Endodermal cell (in vitro differentiated cells): ENCODE measurements around the gene CIC. TPM values are rescaled to one million over a fixed set of nuclear protein-coding genes. Genes with fewer than 3 reads are reported as not detected.

Experiments
- DNase-seq: peaks from one replicate; pipeline ENCODE4 v3.0.0-alpha.2; 2017
- H3K27ac ChIP-seq: 2 replicates; pipeline ENCODE4 v1.5.1; 2013; ENCODE audit warnings: mild to moderate bottlenecking, low read depth, low read length, moderate library complexity
- H3K27me3 ChIP-seq: 2 replicates; pipeline ENCODE4 v1.6.1; 2013; ENCODE audit warnings: mild to moderate bottlenecking, low read length, moderate library complexity; ENCODE audit not compliant: insufficient read depth, control insufficient read depth, poor library complexity, severe bottlenecking
- H3K36me3 ChIP-seq: 2 replicates; pipeline ENCODE4 v1.7.0; 2013; ENCODE audit warnings: mild to moderate bottlenecking, low read length, moderate library complexity; ENCODE audit not compliant: control insufficient read depth, insufficient read depth
- H3K4me1 ChIP-seq: one replicate; pipeline ENCODE4 v1.7.0; 2013; ENCODE audit warnings: low read length; ENCODE audit not compliant: control insufficient read depth, insufficient read depth
- H3K4me3 ChIP-seq: 2 replicates; pipeline ENCODE4 v1.5.1; 2013; ENCODE audit warnings: mild to moderate bottlenecking, low read length, moderate library complexity
- H3K9ac ChIP-seq: 2 replicates; pipeline ENCODE4 v1.6.1; 2013; ENCODE audit warnings: mild to moderate bottlenecking, low read length, moderate library complexity; ENCODE audit not compliant: poor library complexity, severe bottlenecking; ENCODE audit errors: extremely low read depth
- H3K9me3 ChIP-seq: 2 replicates; pipeline ENCODE4 v1.6.1; 2013; ENCODE audit warnings: mild to moderate bottlenecking, low read length, moderate library complexity; ENCODE audit not compliant: control insufficient read depth
- H3K27ac Mint-ChIP-seq: 2 replicates; pipeline ENCODE4 v1.8.0; 2020; ENCODE audit warnings: mixed read lengths
- H3K27me3 Mint-ChIP-seq: 2 replicates; pipeline ENCODE4 v1.8.0; 2021; ENCODE audit warnings: mild to moderate bottlenecking, mixed read lengths; ENCODE audit not compliant: insufficient read depth
- H3K36me3 Mint-ChIP-seq: 2 replicates; pipeline ENCODE4 v1.8.0; 2020; ENCODE audit warnings: low read depth, mixed read lengths
- H3K4me1 Mint-ChIP-seq: 2 replicates; pipeline ENCODE4 v1.8.0; 2020; ENCODE audit warnings: mixed read lengths
- H3K4me3 Mint-ChIP-seq: 2 replicates; pipeline ENCODE4 v1.8.0; 2020; ENCODE audit warnings: mild to moderate bottlenecking, moderate library complexity, mixed read lengths
- H3K9me3 Mint-ChIP-seq: 2 replicates; pipeline ENCODE4 v1.8.0; 2020; ENCODE audit warnings: mild to moderate bottlenecking, mixed read lengths
- WGBS, 2 experiments: methylation state at CpG; one replicate each; pipeline versions ENCODE4 v1.1.5 to v1.1.7; 2013; ENCODE audit warnings: missing lambda C conversion rate in 2 of 2, mixed read lengths in 1 of 2; ENCODE audit not compliant: insufficient coverage in 1 of 2, insufficient read length in 1 of 2; 5-methylcytosine and 5-hydroxymethylcytosine counted together
- total RNA-seq, 2 donors: library from RNA; stranded (reverse); fragmentation: NEBNext Ultra II Directional in 1 of 2; extraction: Animal tissue kit (Norgen Biotek cat#: 25700) in 1 of 2; gene quantifications; 2 replicates in 1 of 2; 3 replicates in 1 of 2; pipeline ENCODE4 v1.2.1, GENCODE V29; 2021
- TF ChIP-seq, protein P1 (sequence below): fragments of 200-600 bp; sonication (generic); conservative IDR thresholded peaks from 2 replicates; pipeline ENCODE4 v1.5.0; 2021; ENCODE audit warnings: antibody characterized with exemption, mild to moderate bottlenecking

The CIC gene
- total RNA-seq, 2 donors from 2014 or later, result 48.6 to 57.6 TPM

DNA sequence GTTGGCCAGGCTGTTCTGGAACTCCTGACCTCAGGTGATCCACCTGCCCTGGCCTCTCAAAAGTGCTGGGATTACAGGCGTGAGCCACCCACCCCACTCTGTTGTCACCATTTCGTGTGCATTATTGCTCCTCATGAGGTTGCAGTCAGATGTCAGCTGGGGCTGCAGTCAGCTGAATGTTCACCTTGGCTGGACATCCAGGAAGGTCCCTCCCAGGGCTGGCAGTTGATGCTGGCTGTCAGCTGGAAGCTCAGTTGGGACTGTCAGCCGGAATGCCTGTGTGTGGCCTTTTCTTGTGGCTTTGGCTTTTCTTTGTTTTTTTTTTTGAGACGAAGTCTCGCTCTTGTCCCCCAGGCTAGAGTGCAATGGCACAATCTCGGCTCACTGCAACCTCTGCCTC is 63.0 kb downstream of the CIC start:
- H3K9me3 Mint-ChIP-seq, result no peaks in the 10 kb centered on the region
- H3K27ac Mint-ChIP-seq, result no peak overlapping the region
- no peaks in the 10 kb centered on the region for H3K4me1 ChIP-seq
- no peaks in the 10 kb centered on the region for H3K9me3 ChIP-seq
- TF ChIP-seq, protein P1, sequence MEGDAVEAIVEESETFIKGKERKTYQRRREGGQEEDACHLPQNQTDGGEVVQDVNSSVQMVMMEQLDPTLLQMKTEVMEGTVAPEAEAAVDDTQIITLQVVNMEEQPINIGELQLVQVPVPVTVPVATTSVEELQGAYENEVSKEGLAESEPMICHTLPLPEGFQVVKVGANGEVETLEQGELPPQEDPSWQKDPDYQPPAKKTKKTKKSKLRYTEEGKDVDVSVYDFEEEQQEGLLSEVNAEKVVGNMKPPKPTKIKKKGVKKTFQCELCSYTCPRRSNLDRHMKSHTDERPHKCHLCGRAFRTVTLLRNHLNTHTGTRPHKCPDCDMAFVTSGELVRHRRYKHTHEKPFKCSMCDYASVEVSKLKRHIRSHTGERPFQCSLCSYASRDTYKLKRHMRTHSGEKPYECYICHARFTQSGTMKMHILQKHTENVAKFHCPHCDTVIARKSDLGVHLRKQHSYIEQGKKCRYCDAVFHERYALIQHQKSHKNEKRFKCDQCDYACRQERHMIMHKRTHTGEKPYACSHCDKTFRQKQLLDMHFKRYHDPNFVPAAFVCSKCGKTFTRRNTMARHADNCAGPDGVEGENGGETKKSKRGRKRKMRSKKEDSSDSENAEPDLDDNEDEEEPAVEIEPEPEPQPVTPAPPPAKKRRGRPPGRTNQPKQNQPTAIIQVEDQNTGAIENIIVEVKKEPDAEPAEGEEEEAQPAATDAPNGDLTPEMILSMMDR, result no peak
- H3K36me3 Mint-ChIP-seq, result no peaks in the 10 kb centered on the region
- no peaks in the 10 kb centered on the region for H3K4me1 Mint-ChIP-seq
- H3K36me3 ChIP-seq, result peaks cover 9% of the 10 kb centered on the region
- no peak overlapping the region for H3K4me3 Mint-ChIP-seq
- no peak overlapping the region for H3K9ac ChIP-seq
- no peak for DNase-seq
- no peak overlapping the region for H3K4me3 ChIP-seq
- 92 to 94% methylated on average over 2 to 3 of the region's 6 CpGs for WGBS, 2 experiments
- no peaks in the 10 kb centered on the region for H3K27me3 Mint-ChIP-seq
- H3K27me3 ChIP-seq, result no peaks in the 10 kb centered on the region
- no peak overlapping the region for H3K27ac ChIP-seq

DNA sequence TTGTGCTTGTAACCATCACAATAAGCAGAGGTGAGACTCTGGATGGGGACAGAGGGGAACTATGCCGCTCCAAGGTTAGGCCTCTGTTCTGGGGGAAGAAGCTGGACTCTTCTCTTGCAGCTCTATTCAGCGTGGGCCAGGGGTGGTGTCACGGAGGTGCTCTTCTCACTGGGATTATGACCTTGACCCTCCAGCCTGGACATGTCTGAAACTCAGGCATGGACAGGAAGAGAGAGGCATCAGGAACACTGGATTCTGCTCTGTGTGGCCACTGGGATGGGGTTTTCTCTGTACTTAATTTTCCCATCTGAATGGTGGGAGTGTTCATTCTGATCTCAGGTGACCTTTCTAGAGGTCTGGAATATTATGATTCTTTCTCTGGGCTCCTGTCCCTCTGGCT is 64.0 kb downstream of the CIC start:
- Histone ChIP-seq H3K27me3 (no peaks in the 10 kb centered on the region), H3K27ac (no peak overlapping the region), H3K4me3 (no peak overlapping the region), H3K9ac (peak overlapping the region; percentile 18), H3K9me3 (no peaks in the 10 kb centered on the region), H3K36me3 (peaks cover 9% of the 10 kb centered on the region), H3K4me1 (no peaks in the 10 kb centered on the region)
- Mint-ChIP-seq H3K27ac (no peak overlapping the region), H3K4me1 (no peaks in the 10 kb centered on the region), H3K9me3 (no peaks in the 10 kb centered on the region), H3K4me3 (no peak overlapping the region), H3K27me3 (no peaks in the 10 kb centered on the region), H3K36me3 (peaks cover 2% of the 10 kb centered on the region)
- TF ChIP-seq, protein P1, result no peak
- 95 to 100% methylated on average over 1 to 3 of the region's 3 CpGs for WGBS, 2 experiments
- no peak for DNase-seq

DNA sequence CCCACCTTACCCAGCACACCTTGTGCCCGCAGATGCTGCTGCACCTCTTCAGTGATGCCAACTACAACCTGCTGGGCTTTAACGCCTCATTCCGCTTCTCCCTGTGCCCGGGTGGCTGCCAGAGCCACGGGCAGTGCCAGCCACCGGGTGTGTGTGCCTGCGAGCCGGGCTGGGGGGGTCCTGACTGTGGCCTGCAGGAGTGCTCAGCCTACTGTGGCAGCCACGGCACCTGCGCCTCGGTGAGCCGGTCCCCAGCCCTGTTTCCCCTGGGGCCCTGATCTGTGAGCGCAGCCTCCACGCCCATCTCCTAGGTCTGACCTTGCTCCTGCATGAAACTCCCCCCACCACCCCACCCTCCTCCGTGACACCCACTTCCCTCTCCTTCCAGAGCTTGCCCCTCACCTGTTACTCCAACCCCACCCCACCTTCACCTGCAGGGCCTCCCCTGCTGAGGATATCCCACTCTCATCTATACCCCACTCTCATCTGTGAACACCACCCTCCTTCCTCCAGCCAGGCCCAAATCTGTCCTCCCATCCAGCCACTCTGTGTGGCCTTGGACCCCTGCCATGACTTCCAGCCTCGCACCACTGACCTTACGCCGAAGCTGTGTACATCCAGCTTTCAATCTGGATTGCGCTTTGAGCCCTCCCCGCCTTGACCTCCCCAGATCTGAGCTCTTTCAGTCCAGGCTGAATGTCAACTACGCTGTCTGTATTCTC is 65.1 kb downstream of the CIC start:
- H3K27ac ChIP-seq, result no peak overlapping the region
- no peaks in the 10 kb centered on the region for H3K4me1 ChIP-seq
- H3K27ac Mint-ChIP-seq, result no peak overlapping the region
- no peaks in the 10 kb centered on the region for H3K27me3 Mint-ChIP-seq
- H3K36me3 Mint-ChIP-seq, result peaks cover 8% of the 10 kb centered on the region
- H3K4me3 Mint-ChIP-seq, result no peak overlapping the region
- H3K36me3 ChIP-seq, result peaks cover 9% of the 10 kb centered on the region
- H3K9me3 Mint-ChIP-seq, result no peaks in the 10 kb centered on the region
- no peaks in the 10 kb centered on the region for H3K4me1 Mint-ChIP-seq
- no peak for DNase-seq
- no peak overlapping the region for H3K9ac ChIP-seq
- H3K4me3 ChIP-seq, result no peak overlapping the region
- 96 to 98% methylated on average over 16 to 21 of the region's 21 CpGs for WGBS, 2 experiments
- TF ChIP-seq, protein P1, result no peak
- H3K27me3 ChIP-seq, result no peaks in the 10 kb centered on the region
- H3K9me3 ChIP-seq, result no peaks in the 10 kb centered on the region
